MG63 (cell line): ENCODE measurements around the gene RNASEH2C. TPM values are rescaled to one million over a fixed set of nuclear protein-coding genes. Genes with fewer than 3 reads are reported as not detected.
"Not testable (repeated sequence)": the region's sequence is repeated elsewhere in the genome, so short reads cannot be mapped to it uniquely, and the experiment has no call there.

Experiments
- DNase-seq: peaks from one replicate; pipeline ENCODE4 v3.0.0-alpha.2; 2020
- H3K27me3 ChIP-seq: fragments of 250-450 bp; sonication (Bioruptor Pico); 2 replicates; pipeline ENCODE4 v1.5.1; 2020; ENCODE audit warnings: mild to moderate bottlenecking, moderate library complexity
- H3K36me3 ChIP-seq: fragments of 250-450 bp; sonication (Bioruptor Pico); 2 replicates; pipeline ENCODE4 v1.5.1; 2020; ENCODE audit warnings: mild to moderate bottlenecking, moderate library complexity
- H3K4me3 ChIP-seq: fragments of 250-450 bp; sonication (Bioruptor Pico); 2 replicates; pipeline ENCODE4 v1.5.1; 2020; ENCODE audit warnings: mild to moderate bottlenecking, moderate library complexity
- H3K9me3 ChIP-seq: fragments of 250-450 bp; sonication (Bioruptor Pico); 2 replicates; pipeline ENCODE4 v1.5.1; 2020; ENCODE audit warnings: mild to moderate bottlenecking, moderate library complexity
- total RNA-seq: library from RNA; depleted of rRNA; stranded (reverse); fragments of >200 nt; shearing (Covaris generic); gene quantifications from 2 replicates; pipeline ENCODE4 v1.2.3, GENCODE V29; 2014; ENCODE audit warnings: low replicate concordance; rRNA removed

The RNASEH2C gene
- 28.2 and 73.1 TPM in 2 replicates for total RNA-seq

DNA sequence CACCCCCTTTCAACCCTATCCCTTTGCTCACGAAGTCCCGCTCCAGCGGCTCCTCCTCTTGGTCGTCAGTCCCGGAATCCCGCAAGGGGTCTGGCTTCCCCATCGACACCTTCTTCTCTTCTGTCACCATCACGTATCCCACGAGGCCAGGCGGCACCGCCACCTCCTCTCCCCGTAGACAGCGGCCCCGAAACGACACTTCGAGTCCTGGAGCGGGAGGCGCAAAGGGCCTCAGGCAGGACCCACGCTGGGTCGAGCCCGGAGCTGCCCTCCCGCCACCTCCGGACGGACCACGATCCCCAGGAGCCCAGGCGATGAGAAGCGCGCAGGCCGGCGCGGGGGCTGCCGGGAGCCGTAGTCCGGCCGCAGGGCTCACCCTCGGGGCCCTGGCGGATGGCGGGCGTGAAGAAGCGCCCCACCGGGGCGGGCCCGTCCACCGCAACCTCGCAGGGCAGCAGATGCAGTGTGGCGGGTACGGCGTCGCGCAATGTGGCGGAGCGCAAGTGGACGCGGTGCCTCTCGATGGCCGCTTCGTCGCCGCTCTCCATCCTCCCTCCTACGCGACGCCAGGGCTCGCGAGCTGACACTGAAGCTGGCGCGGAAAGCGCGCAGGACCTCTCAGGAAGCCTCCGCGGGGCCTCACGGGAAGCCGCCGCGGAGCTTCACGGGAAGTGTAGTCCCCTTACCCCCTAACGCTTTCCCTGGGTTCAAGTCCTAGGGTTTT lies at the start of gene RNASEH2C:
Gene RNASEH2C (minus strand): TSS at position 588 of the 724 bp plus-strand sequence. CDS start 40 bp downstream, at position 548.
- H3K4me3 ChIP-seq: peak within 1 kb of the TSS; percentile 72
- H3K9me3 ChIP-seq: no peaks in the 10 kb centered on the region
- H3K27me3 ChIP-seq: no peaks in the 10 kb centered on the region
- peaks cover 44% of the 10 kb centered on the region for H3K36me3 ChIP-seq
- DNase-seq: peak; percentile 82

DNA sequence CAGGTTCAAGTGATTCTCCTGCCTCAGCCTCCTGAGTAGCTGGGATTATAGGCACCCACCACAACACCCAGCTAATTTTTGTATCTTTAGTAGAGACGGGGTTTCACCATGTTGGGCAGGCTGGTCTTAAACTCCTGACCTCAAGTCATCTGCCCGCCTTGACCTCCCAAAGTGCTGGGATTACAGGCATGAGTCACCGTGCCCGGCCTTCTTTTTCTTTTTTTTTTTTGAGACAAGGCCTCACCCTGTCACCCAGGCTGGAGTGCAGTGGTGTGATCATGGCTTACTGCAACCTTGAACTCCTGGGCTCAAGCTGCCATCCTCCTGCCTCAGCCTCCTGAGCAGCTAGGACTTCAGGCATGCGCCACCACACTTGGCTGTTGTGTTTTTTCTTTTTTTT lies 47.2 kb upstream of the RNASEH2C start:
- not testable (repeated sequence) for H3K36me3 ChIP-seq, H3K9me3 ChIP-seq

DNA sequence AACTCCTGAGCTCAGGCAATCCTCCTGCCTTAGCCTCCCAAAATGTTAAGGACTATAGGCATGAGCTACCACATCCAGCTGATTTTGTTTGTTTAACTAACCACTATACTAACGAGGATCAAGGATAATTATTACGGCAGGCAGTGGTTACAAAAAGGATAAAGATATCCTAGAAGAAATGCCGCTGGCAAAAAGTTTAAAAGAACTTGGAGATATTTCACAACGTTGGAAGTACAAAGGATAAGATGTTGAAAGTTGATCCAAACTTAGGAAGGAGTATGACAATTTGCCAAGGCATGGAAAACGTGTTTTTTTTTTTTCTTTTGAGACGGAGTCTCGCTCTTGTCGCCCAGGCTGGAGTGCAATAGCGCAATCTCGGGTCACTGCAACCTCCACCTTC lies 46.8 kb upstream of the RNASEH2C start:
- Histone ChIP-seq H3K36me3 (no peaks in the 10 kb centered on the region), H3K27me3 (no peaks in the 10 kb centered on the region), H3K4me3 (no peak overlapping the region), H3K9me3 (peaks cover 5% of the 10 kb centered on the region; the same call in 1 of the 2 replicates)
- DNase-seq: no peak

More for the DNA sequence above, 47.2 kb upstream of the RNASEH2C start:
- not testable (repeated sequence) for H3K27me3 ChIP-seq, DNase-seq, H3K4me3 ChIP-seq

DNA sequence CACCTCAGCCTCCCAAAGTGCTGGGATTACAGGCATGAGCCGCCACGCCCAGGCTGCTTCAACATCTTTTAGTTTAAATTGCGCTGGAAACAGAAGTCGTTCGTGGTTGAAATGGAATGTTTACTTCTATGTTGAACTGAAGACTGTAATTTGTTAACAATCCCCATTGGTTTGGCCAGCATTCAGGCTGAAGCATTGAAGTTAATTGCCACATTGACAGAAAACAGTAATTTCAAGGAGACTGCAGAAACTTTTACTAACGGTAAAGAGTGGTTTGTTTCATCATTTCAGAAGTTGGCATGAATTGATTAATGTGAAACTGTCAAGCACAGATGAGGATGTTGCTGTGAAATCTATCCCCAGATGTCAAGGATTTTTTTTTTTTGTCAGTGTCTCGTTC lies 45.9 kb upstream of the RNASEH2C start:
- Histone ChIP-seq H3K27me3 (no peaks in the 10 kb centered on the region), H3K4me3 (no peak overlapping the region), H3K9me3 (peaks cover 5% of the 10 kb centered on the region; the same call in 1 of the 2 replicates), H3K36me3 (no peaks in the 10 kb centered on the region)
- peak; percentile 59 for DNase-seq

DNA sequence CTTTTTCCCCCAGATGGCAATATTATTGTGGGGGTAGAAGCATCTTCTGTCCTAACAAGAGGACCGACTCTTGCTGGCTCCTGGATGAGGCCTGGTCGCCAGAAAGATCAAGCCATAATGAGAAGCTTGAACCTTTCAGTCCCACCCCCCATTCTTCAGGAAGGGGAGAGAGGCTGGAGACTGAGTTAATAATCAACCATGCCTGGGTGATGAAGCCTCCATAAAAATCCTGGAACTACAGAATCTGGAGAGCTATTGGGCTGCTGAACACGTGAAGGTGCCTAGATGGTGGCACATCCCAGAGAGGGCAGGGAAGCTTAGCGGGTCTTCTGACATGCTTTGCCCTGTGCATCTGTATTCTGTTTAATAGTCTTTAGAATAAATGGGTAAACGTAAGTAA lies 43.8 kb upstream of the RNASEH2C start:
- Histone ChIP-seq H3K27me3 (no peaks in the 10 kb centered on the region), H3K9me3 (peaks cover 4% of the 10 kb centered on the region; the same call in 1 of the 2 replicates), H3K4me3 (no peak overlapping the region), H3K36me3 (no peaks in the 10 kb centered on the region)
- no peak for DNase-seq

DNA sequence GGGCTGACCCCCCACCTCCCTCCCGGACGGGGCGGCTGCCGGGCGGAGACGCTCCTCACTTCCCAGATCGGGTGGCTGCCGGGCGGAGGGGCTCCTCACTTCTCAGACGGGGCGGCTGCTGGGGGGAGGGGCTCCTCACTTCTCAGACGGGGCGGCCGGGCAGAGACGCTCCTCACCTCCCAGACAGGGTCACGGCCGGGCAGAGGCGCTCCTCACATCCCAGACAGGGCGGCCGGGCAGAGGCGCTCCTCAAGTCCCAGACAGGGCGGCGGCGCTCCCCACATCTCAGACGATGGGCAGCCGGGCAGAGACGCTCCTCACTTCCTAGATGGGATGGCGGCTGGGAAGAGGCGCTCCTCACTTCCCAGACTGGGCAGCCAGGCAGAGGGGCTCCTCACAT lies 42.2 kb upstream of the RNASEH2C start:
- DNase-seq, H3K27me3 ChIP-seq, H3K36me3 ChIP-seq, H3K9me3 ChIP-seq, H3K4me3 ChIP-seq: not testable (repeated sequence)

DNA sequence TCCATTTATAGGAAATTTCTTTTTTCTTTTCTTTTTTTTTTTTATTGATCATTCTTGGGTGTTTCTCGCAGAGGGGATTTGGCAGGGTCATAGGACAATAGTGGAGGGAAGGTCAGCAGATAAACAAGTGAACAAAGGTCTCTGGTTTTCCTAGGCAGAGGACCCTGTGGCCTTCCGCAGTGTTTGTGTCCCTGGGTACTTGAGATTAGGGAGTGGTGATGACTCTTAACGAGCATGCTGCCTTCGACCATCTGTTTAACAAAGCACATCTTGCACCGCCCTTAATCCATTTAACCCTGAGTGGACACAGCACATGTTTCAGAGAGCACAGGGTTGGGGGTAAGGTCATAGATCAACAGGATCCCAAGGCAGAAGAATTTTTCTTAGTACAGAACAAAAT lies 41.6 kb upstream of the RNASEH2C start:
- not testable (repeated sequence) for DNase-seq, H3K27me3 ChIP-seq, H3K4me3 ChIP-seq, H3K9me3 ChIP-seq, H3K36me3 ChIP-seq

DNA sequence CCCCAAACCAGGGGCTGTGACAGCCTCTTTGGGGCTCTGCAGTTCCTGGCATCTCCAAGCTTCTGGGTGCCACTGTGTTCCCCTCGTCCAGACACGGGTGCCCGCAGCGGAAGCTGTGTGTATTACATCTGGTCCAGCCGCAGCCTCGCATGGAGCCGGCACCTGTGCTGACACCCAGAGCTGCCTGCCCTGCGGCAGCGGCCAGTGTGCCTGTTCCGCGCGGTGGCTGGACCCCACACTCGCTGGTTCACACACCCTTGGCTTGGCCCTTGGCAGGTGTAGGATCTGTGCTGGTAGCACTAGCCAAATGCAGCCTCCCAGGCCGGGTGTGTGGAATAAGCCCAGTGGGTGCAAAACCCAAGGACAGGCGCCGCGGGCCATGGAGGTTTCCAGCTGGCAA lies 24.5 kb upstream of the RNASEH2C start:
- Histone ChIP-seq H3K36me3 (no peaks in the 10 kb centered on the region), H3K4me3 (no peak overlapping the region), H3K27me3 (peaks cover 9% of the 10 kb centered on the region; the same call in 1 of the 2 replicates), H3K9me3 (peaks cover 4% of the 10 kb centered on the region; the same call in 1 of the 2 replicates)
- no peak for DNase-seq

DNA sequence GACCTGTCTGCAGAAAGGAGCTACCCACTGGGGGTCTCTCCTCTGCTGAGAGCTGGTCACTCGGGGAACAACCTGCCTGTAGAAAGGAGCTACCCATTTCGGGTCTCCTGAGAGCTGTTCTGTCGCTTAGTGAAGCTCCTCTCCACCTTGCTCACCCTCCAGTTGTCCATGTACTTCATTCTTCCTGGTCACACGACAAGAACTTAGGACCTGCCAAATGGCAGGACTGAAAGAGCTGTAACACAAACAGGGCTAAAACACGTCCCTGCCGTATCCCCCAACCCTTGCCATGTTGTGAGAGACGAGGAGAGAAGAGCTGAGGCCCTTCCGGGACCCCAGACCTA lies 24.1 kb upstream of the RNASEH2C start:
- Histone ChIP-seq H3K27me3 (peaks cover 6% of the 10 kb centered on the region; the same call in 1 of the 2 replicates), H3K4me3 (no peak overlapping the region), H3K36me3 (no peaks in the 10 kb centered on the region), H3K9me3 (peaks cover 4% of the 10 kb centered on the region; the same call in 1 of the 2 replicates)
- no peak for DNase-seq

DNA sequence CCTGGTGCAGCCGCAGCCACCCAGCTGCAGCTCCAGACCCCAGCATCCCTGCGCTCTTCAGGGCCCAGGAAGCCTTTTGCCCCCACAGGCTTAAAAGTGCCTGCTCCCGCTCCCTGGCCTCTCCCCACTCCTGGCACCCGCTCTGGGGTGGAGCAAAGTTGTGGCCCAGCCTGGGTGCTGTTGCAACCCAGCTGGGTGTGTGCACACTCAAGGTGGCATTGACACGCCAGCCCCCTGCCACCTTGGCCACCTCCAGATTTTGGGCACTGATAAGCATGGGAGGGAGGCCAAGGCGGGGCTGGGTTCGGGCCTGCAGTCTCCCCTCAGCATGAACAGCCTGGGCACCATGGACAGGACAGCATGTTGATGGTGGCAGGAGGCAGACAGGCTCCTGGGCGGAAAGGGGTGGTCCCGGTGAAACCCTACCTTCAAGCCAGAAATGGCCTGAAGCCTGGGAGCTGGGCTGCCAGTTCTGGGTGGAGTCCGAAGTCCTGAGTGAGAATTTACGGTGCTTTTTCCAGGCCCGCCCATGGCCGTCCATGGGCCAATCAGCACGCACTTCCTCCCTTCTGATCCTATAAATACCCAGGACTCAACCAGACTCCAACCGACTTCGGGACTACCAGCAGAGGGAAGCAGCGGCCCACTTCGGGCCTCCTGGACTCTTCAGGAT lies 23.6 kb upstream of the RNASEH2C start:
- no peak overlapping the region for H3K4me3 ChIP-seq
- no peaks in the 10 kb centered on the region for H3K36me3 ChIP-seq
- peak; percentile 53 for DNase-seq

DNA sequence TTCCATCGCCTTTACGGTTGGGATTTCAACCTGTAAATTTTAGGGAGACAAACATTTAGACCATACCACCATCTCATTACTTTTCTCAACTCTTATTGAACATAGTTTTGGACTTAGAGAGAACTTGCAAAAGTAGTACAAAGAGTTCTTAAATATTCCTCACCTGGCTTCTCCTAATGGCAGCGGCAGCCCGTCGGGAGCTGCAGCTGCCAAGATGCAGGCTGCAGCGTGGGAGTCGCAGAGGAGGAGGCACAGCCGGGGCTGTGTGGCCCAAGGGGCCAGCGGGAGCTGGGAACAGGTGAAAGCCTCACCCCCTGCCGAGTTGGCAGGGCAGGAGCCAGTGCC lies 23.1 kb upstream of the RNASEH2C start:
- Histone ChIP-seq H3K4me3 (no peak overlapping the region), H3K27me3 (peaks cover 1% of the 10 kb centered on the region; the same call in 1 of the 2 replicates)

More for the DNA sequence above, 23.6 kb upstream of the RNASEH2C start:
- Histone ChIP-seq H3K9me3 (peaks cover 4% of the 10 kb centered on the region; the same call in 1 of the 2 replicates), H3K27me3 (peaks cover 4% of the 10 kb centered on the region; the same call in 1 of the 2 replicates)

DNA sequence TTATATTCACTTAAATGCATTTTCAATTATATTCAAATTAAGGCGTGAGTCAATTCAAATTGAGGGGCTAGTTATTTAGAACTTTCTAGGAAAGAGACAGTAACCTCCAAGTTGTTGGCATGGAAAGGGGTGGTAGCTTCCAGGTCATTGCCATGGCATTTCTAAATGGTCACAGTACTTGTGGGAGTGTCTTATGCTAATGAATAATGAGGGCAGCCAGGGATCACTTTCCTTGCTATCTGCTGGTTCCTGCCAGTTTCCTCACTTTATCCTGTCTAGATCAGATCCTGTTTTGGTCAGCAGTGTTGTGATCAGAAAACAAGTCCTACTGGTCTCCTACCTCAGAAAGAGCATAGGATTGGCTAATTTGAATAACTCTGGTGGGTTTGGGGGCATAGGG lies 21.8 kb upstream of the RNASEH2C start:
- no peak overlapping the region for H3K4me3 ChIP-seq
- no peak for DNase-seq
- H3K9me3 ChIP-seq: peaks cover 2% of the 10 kb centered on the region; the same call in 1 of the 2 replicates

More for the DNA sequence above, 23.1 kb upstream of the RNASEH2C start:
- Histone ChIP-seq H3K36me3 (no peaks in the 10 kb centered on the region), H3K9me3 (peaks cover 2% of the 10 kb centered on the region; the same call in 1 of the 2 replicates)
- no peak for DNase-seq

DNA sequence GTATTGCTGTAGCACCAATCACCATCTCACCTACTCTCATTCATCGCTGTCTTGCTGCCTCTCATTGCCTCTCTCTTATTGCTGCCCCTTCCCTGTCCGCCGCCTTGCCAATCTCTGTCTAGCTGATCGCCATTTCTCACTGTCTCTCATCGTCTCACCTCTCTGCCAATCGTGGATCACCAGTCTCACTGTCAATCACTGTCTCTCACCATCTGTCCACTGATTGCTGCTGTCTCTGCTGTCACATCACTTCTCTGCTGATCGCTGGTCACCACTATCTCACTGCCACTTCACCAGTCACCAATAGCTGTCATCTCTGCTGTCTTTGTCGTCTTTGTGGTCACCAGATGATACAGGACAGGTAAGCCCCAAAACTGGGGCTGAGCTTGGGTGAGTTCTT lies 20.6 kb upstream of the RNASEH2C start:
- Histone ChIP-seq H3K9me3 (peaks cover 8% of the 10 kb centered on the region; the same call in 1 of the 2 replicates), H3K36me3 (no peaks in the 10 kb centered on the region), H3K4me3 (no peak overlapping the region), H3K27me3 (no peaks in the 10 kb centered on the region; the same call in 1 of the 2 replicates)
- DNase-seq: no peak

More for the DNA sequence above, 21.8 kb upstream of the RNASEH2C start:
- Histone ChIP-seq H3K27me3 (no peaks in the 10 kb centered on the region; the same call in 1 of the 2 replicates), H3K36me3 (no peaks in the 10 kb centered on the region)

DNA sequence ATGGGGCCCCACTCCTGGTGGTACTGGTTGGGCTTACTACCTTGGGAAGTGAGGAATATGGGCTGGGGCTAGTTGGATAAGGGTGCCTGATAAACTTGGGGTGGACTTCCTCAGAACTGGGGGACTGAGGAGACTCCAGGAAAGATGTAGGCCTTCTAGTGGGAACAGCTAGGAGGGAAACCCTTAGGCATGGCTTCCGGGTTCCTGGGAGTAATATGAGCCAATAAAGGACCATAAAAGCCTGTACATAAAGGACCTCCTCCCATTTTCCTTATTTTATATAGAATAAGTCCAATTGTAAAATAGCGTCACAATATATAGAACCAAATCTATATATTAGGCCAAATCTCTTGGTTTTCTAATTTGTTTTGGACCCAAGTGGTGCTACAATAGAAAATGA lies 18.4 kb upstream of the RNASEH2C start:
- H3K36me3 ChIP-seq: no peaks in the 10 kb centered on the region
- no peak for DNase-seq
- H3K27me3 ChIP-seq: 0 out of 2 replicates have a peak, but pooled peaks cover 2% of the 10 kb centered on the region
- H3K9me3 ChIP-seq: peaks cover 8% of the 10 kb centered on the region; the same call in 1 of the 2 replicates
- H3K4me3 ChIP-seq: no peak overlapping the region

DNA sequence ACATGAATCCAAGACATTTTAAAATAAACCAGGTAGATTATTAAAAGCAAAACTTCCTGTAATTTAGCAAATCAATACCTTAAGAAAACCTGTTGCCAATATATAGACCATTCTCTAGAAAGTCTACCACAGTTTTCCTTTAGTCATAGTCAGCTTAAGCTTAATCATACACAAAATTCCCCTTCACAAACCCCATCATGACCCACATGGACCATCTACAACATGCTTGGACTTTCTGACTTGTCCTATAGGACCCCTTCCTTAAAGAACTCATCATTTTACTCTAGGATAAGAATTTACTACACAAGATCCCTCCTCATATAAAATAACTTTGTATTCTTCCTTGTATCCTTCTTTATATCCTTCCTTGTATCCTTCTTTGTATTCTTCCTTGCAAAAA lies 16.2 kb upstream of the RNASEH2C start:
- Histone ChIP-seq H3K27me3 (0 out of 2 replicates have a peak, but pooled peaks cover 2% of the 10 kb centered on the region), H3K4me3 (no peak overlapping the region), H3K9me3 (peaks cover 10% of the 10 kb centered on the region; the same call in 1 of the 2 replicates), H3K36me3 (no peaks in the 10 kb centered on the region)
- DNase-seq: no peak

DNA sequence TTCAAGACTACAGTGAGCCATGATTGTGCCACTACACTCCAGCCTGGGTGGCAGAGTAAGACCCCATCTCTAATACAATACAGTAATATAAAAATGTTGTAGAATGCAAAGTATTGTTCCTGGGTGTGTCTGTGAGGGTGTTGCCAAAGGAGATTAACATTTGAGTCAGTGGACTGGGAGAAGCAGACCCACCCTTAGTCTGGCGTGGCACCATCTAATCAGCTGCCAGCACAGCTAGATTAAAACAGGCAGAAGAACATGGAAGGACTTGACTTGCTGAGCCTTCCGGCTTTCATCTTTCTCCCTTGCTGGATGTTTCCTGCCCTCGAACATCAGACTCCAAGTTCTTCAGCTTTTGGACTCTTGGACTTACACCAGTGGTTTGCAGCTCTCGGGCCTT lies 14.5 kb upstream of the RNASEH2C start:
- H3K36me3 ChIP-seq, DNase-seq, H3K27me3 ChIP-seq, H3K4me3 ChIP-seq: not testable (repeated sequence)
- H3K9me3 ChIP-seq: peaks cover 10% of the 10 kb centered on the region; the same call in 1 of the 2 replicates

DNA sequence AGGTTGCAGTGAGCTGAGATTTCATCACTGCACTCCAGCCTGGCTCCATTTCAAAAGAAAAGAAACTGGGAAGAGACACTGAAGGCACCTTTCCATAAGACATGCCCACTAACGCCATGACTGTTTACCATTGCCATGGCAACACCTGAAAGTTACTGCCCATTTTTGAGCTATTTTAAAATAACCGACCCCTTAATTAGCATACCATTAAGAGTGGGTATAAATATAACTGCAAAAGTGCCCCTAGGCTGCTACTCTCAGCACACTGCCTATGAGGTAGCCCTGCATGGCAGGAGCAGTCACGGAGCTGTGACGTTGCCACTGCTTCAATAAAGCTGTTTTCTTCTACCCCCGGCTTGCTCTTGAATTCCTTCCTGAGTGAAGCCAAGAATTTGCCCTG lies 9.9 kb upstream of the RNASEH2C start:
- no peak for DNase-seq
- Histone ChIP-seq H3K27me3 (0 out of 2 replicates have a peak, but pooled peaks cover 2% of the 10 kb centered on the region), H3K36me3 (no peaks in the 10 kb centered on the region), H3K4me3 (no peak overlapping the region), H3K9me3 (peaks cover 2% of the 10 kb centered on the region; the same call in 1 of the 2 replicates)
